Neuronal stem cell (in vitro differentiated cells): ENCODE data around the gene EML4.

Source experiments
- DNase-seq: peaks from one replicate; pipeline ENCODE4 v3.0.0-alpha.2; 2013; ENCODE audit warnings: low spot score
- H2AFZ ChIP-seq: one replicate; pipeline ENCODE4 v1.6.1; 2013; ENCODE audit warnings: mild to moderate bottlenecking, low read length, inconsistent platforms
- H2AK5ac ChIP-seq: 2 replicates; pipeline ENCODE4 v1.6.1; 2013; ENCODE audit warnings: low read depth, mild to moderate bottlenecking, inconsistent platforms, low read length, moderate library complexity, mixed read lengths
- H2BK120ac ChIP-seq: 2 replicates; pipeline ENCODE4 v1.6.1; 2013; ENCODE audit warnings: low read depth, mild to moderate bottlenecking, inconsistent platforms, low read length, moderate library complexity, mixed read lengths
- H2BK12ac ChIP-seq: one replicate; pipeline ENCODE4 v1.6.1; 2013; ENCODE audit warnings: low read length, inconsistent platforms
- H2BK15ac ChIP-seq: 2 replicates; pipeline ENCODE4 v1.6.1; 2013; ENCODE audit warnings: mild to moderate bottlenecking, low read length, inconsistent platforms, mixed read lengths
- H2BK5ac ChIP-seq: one replicate; pipeline ENCODE4 v1.6.1; 2013; ENCODE audit warnings: inconsistent platforms, mild to moderate bottlenecking, low read length, moderate library complexity
- H3K14ac ChIP-seq: one replicate; pipeline ENCODE4 v1.6.1; 2013; ENCODE audit warnings: low read length, inconsistent platforms
- H3K18ac ChIP-seq: 2 replicates; pipeline ENCODE4 v1.6.1; 2013; ENCODE audit warnings: low read length, inconsistent platforms
- H3K23ac ChIP-seq: 2 replicates; pipeline ENCODE4 v1.6.1; 2013; ENCODE audit warnings: low read depth, mild to moderate bottlenecking, mixed read lengths, low read length, inconsistent platforms; ENCODE audit not compliant: poor library complexity
- H3K27ac ChIP-seq: replicated peaks from 3 replicates; pipeline ENCODE4 v1.5.1; 2013; ENCODE audit warnings: low read length, inconsistent platforms
- H3K27me3 ChIP-seq, 3 experiments: 2 replicates each; pipeline ENCODE4 v1.6.1; 2013; ENCODE audit warnings: low read length in 3 of 3, mild to moderate bottlenecking in 2 of 3, inconsistent platforms in 1 of 3, low read depth in 1 of 3, mixed read lengths in 1 of 3, moderate library complexity in 1 of 3; ENCODE audit not compliant: control insufficient read depth in 3 of 3, insufficient read depth in 3 of 3
- H3K36me3 ChIP-seq, 2 donors: replicated peaks in 1 of 2; 2 replicates each; pipeline ENCODE4 v1.6.1; 2013; ENCODE audit warnings: low read length in 2 of 2; ENCODE audit not compliant: control insufficient read depth in 2 of 2, insufficient read depth in 2 of 2
- H3K4ac ChIP-seq: 2 replicates; pipeline ENCODE4 v1.6.1; 2013; ENCODE audit warnings: inconsistent platforms, mild to moderate bottlenecking, low read length, moderate library complexity
- H3K4me1 ChIP-seq, 2 donors: 1 replicate in 1 of 2; 2 replicates in 1 of 2; pipeline ENCODE4 v1.6.1; 2013; ENCODE audit warnings: low read length in 2 of 2, low read depth in 1 of 2; ENCODE audit not compliant: control insufficient read depth in 2 of 2, insufficient read depth in 1 of 2
- H3K4me2 ChIP-seq: one replicate; pipeline ENCODE4 v1.6.1; 2013; ENCODE audit warnings: mild to moderate bottlenecking, low read length, inconsistent platforms; ENCODE audit not compliant: insufficient read depth, poor library complexity, severe bottlenecking
- H3K4me3 ChIP-seq, 2 donors: 2 replicates each; pipeline ENCODE4 v1.5.1; 2013; ENCODE audit warnings: low read length in 2 of 2, mild to moderate bottlenecking in 2 of 2, inconsistent platforms in 1 of 2, moderate library complexity in 1 of 2
- H3K79me1 ChIP-seq: one replicate; pipeline ENCODE4 v1.6.1; 2013; ENCODE audit warnings: low read depth, mild to moderate bottlenecking, inconsistent platforms, low read length, moderate library complexity
- H3K9ac ChIP-seq: one replicate; pipeline ENCODE4 v1.6.1; 2013; ENCODE audit warnings: mild to moderate bottlenecking, low read depth, low read length, inconsistent platforms; ENCODE audit not compliant: poor library complexity
- H3K9me3 ChIP-seq, 2 donors: replicated peaks in 1 of 2; 2 replicates each; pipeline versions ENCODE3 to v1.6.1; 2013; ENCODE audit warnings: low read length in 2 of 2, mild to moderate bottlenecking in 2 of 2, inconsistent platforms in 1 of 2, low read depth in 1 of 2, mixed read lengths in 1 of 2, moderate library complexity in 1 of 2; ENCODE audit not compliant: control insufficient read depth in 2 of 2, insufficient read depth in 1 of 2
- H4K8ac ChIP-seq: one replicate; pipeline ENCODE4 v1.6.1; 2013; ENCODE audit warnings: low read depth, mild to moderate bottlenecking, inconsistent platforms, low read length, moderate library complexity
- H4K91ac ChIP-seq: one replicate; pipeline ENCODE4 v1.6.1; 2013; ENCODE audit warnings: low read length, low read depth, mild to moderate bottlenecking, inconsistent platforms; ENCODE audit not compliant: poor library complexity
- WGBS, 2 donors: extraction: QIAGEN DNeasy Blood & Tissue Kit; methylation state at CpG; one replicate each; pipeline ENCODE4 v1.1.7; 2013; ENCODE audit warnings: missing lambda C conversion rate in 2 of 2, mixed read lengths in 1 of 2; ENCODE audit not compliant: insufficient read length in 2 of 2, insufficient replicate concordance in 1 of 2; ENCODE audit errors: extremely low coverage in 2 of 2; 5-methylcytosine and 5-hydroxymethylcytosine counted together

Gene EML4

GRCh38 chr2:42233976-42234441 is 64.9 kb downstream of the EML4 start:
- no peak overlapping the region for H2BK5ac ChIP-seq
- no peak overlapping the region for H3K23ac ChIP-seq
- no peak overlapping the region for H2BK12ac ChIP-seq
- no peak overlapping the region for H3K4me2 ChIP-seq
- no peak overlapping the region for H3K9ac ChIP-seq
- no peak overlapping the region for H3K4ac ChIP-seq
- no peak overlapping the region for H2BK120ac ChIP-seq
- H3K36me3 ChIP-seq: no peaks in the 10 kb centered on the region
- H3K79me1 ChIP-seq: peaks cover 2% of the 10 kb centered on the region
- no CpG with 5 or more reads among the region's 5 CpGs for WGBS, 2 donors
- H3K9me3 ChIP-seq: no peaks in the 10 kb centered on the region
- no peak overlapping the region for H4K8ac ChIP-seq
- H3K14ac ChIP-seq: no peak overlapping the region
- no peak overlapping the region for H3K4me3 ChIP-seq
- no peak overlapping the region for H2AFZ ChIP-seq
- no peak overlapping the region for H3K27ac ChIP-seq
- H2BK15ac ChIP-seq: no peak overlapping the region
- no peak for DNase-seq
- H3K27me3 ChIP-seq: no peaks in the 10 kb centered on the region
- H3K18ac ChIP-seq: no peak overlapping the region
- no peak overlapping the region for H2AK5ac ChIP-seq
- peaks cover 0 to 6% of the 10 kb centered on the region in 2 donors for H3K4me1 ChIP-seq
- no peak overlapping the region for H4K91ac ChIP-seq

GRCh38 chr2:42236911-42237310 is 67.8 kb downstream of the EML4 start:
- no CpG with 5 or more reads among the region's 2 CpGs for WGBS, 2 donors
- no peak overlapping the region for H2BK120ac ChIP-seq
- no peak overlapping the region for H2BK15ac ChIP-seq
- H3K4me2 ChIP-seq: no peak overlapping the region
- H2AFZ ChIP-seq: no peak overlapping the region
- no peak overlapping the region for H3K23ac ChIP-seq
- H3K27ac ChIP-seq: no peak overlapping the region
- no peak overlapping the region for H3K14ac ChIP-seq
- no peak overlapping the region for H3K18ac ChIP-seq
- no peak overlapping the region for H3K4me3 ChIP-seq
- H2BK12ac ChIP-seq: no peak overlapping the region
- no peak overlapping the region for H2AK5ac ChIP-seq
- H4K91ac ChIP-seq: no peak overlapping the region
- no peak for DNase-seq
- peaks cover 2% of the 10 kb centered on the region for H3K79me1 ChIP-seq
- H3K9me3 ChIP-seq: no peaks in the 10 kb centered on the region
- peaks cover 0 to 6% of the 10 kb centered on the region in 2 donors for H3K4me1 ChIP-seq
- H2BK5ac ChIP-seq: no peak overlapping the region
- H3K9ac ChIP-seq: no peak overlapping the region
- no peaks in the 10 kb centered on the region for H3K36me3 ChIP-seq
- no peak overlapping the region for H4K8ac ChIP-seq
- no peak overlapping the region for H3K4ac ChIP-seq
- no peaks in the 10 kb centered on the region for H3K27me3 ChIP-seq

GRCh38 chr2:42238644-42239288 is 69.6 kb downstream of the EML4 start:
- Histone ChIP-seq H4K8ac (no peak overlapping the region), H3K4me3 (no peak overlapping the region), H4K91ac (no peak overlapping the region), H3K9ac (no peak overlapping the region), H2AFZ (no peak overlapping the region), H3K27ac (no peak overlapping the region), H2BK15ac (no peak overlapping the region), H3K4me2 (no peak overlapping the region), H3K36me3 (no peaks in the 10 kb centered on the region), H3K27me3 (no peaks in the 10 kb centered on the region), H3K18ac (no peak overlapping the region), H3K9me3 (no peaks in the 10 kb centered on the region), H2BK12ac (no peak overlapping the region), H3K4me1 (peaks cover 0 to 5% of the 10 kb centered on the region in 2 donors), H2BK120ac (no peak overlapping the region), H2BK5ac (no peak overlapping the region), H2AK5ac (no peak overlapping the region), H3K79me1 (peaks cover 2% of the 10 kb centered on the region), H3K23ac (no peak overlapping the region), H3K14ac (no peak overlapping the region), H3K4ac (no peak overlapping the region)
- DNase-seq: no peak
- no CpG with 5 or more reads among the region's 7 CpGs for WGBS, 2 donors

GRCh38 chr2:42239289-42239661 is 70.1 kb downstream of the EML4 start:
- H3K36me3 ChIP-seq: no peaks in the 10 kb centered on the region
- no peak overlapping the region for H3K4me3 ChIP-seq
- no peaks in the 10 kb centered on the region for H3K27me3 ChIP-seq
- H3K4me2 ChIP-seq: no peak overlapping the region
- H3K9me3 ChIP-seq: no peaks in the 10 kb centered on the region
- no peak overlapping the region for H3K4ac ChIP-seq
- H3K9ac ChIP-seq: no peak overlapping the region
- H4K8ac ChIP-seq: no peak overlapping the region
- no peak overlapping the region for H3K18ac ChIP-seq
- no peak for DNase-seq
- H2AFZ ChIP-seq: no peak overlapping the region
- no peak overlapping the region for H3K27ac ChIP-seq
- H3K14ac ChIP-seq: no peak overlapping the region
- no peak overlapping the region for H3K23ac ChIP-seq
- H2AK5ac ChIP-seq: no peak overlapping the region
- no peak overlapping the region for H2BK5ac ChIP-seq
- no peak overlapping the region for H4K91ac ChIP-seq
- WGBS, 2 donors: no CpG with 5 or more reads among the region's 3 CpGs
- no peak overlapping the region for H2BK12ac ChIP-seq
- H3K4me1 ChIP-seq: peaks cover 0 to under 1% of the 10 kb centered on the region in 2 donors
- H2BK15ac ChIP-seq: no peak overlapping the region
- no peak overlapping the region for H2BK120ac ChIP-seq
- peaks cover 2% of the 10 kb centered on the region for H3K79me1 ChIP-seq
